ENCODE data around the gene DNAJB9.

The DNAJB9 gene

DNA sequence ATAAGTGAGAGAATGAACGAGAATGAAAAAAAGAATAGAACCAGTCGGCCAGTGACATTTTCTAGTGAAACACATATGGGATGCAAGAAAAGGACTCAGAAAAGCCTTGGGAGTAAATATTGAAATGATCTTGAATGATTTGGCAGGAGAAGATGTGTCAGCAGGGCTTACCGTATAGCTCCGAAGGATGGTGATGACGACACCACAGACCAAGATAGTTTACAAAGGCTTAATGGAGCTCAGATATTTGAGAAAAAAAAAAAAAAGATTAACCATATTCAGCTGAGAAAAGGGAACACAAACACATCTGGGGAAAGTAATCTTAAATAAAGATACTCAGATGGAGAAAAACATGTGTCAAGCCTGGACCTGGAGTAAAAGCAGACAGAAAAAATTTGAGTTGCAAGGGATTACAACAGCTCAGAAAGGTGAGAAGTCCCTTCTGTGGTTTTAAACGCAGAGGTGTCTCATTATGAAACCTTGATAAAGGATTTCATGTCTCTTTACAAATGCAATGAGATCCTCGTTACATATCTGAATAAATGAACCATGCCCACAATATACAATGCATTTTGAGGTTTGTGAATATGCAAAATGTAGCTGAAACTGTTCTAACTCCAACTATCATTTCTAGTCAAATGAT, 36.0 kb downstream of the DNAJB9 start:
- DNase-seq (ENCODE audit: low read depth), result no peak

DNA sequence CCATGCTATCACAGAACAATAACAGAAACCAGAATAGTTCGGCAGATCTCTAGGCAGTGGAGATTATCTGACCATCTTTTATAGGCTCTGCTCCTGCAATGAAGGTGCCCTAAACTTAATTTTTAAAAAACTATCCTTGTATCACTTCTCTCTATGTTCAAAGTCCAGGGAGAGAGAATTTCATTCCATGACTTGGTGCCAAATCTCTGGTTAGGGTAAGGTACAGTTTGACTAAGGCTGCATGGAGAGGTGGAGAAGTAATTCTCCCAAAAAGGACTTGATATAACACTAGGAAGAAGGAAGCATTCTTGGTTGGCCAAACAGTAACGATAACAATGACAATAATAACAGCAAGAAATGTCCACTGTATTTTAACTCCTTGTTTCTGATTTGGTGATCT, 40.0 kb downstream of the DNAJB9 start:
- DNase-seq (ENCODE audit: low read depth), result no peak

- DNase-seq (ENCODE audit: low read depth), result no peak
Observed at GRCh38 chr7:108611268-108611667, 41.6 kb downstream of the DNAJB9 start.

GRCh38 chr7:108613147-108613948, 43.7 kb downstream of the DNAJB9 start:
- DNase-seq (ENCODE audit: low read depth), result no peak

GRCh38 chr7:108613949-108614381, 44.3 kb downstream of the DNAJB9 start:
- DNase-seq (ENCODE audit: low read depth), result no peak

- DNase-seq (ENCODE audit: low read depth), result no peak
Observed at GRCh38 chr7:108614896-108615295, 45.2 kb downstream of the DNAJB9 start.

GRCh38 chr7:108618056-108618455, 48.4 kb downstream of the DNAJB9 start:
- no peak for DNase-seq (ENCODE audit: low read depth)

DNA sequence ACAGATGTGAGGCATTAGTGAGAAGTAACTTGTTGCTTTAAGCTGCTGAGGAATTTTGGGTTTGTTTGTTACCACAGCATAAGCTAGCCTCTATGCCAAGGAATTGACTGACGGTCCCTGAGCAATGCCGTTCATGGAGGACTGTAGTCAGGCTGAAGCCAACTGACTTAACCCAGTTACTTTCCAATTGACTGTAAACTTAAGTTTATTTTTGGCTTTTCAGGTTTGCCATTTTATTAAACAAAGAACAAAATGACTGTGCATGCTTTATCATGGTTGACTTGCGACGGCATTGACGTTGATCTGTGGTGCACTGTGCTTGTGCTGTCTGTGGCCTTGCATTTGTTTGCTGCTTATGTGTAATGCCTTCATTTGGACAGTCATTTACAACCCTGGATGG, 53.5 kb downstream of the DNAJB9 start:
- DNase-seq (ENCODE audit: low read depth), result no peak
